AG04449 (cell line): ENCODE results near the gene FNDC3B.
A peak's percentile ranks its signal among the peaks of the same experiment; 100 is the strongest.

Experiments
- CTCF ChIA-PET: fragments of 350-600 bp; formaldehyde crosslinking; extraction: SDS; loops from one replicate; lab custom pipeline; 2021; ENCODE audit warnings: antibody characterized with exemption; lab: Yijun Ruan, JAX
- POLR2A ChIA-PET: fragments of 400-600, 350-600 bp; formaldehyde crosslinking; extraction: SDS; loops from one replicate; lab custom pipeline; 2020; ENCODE audit warnings: antibody characterized with exemption, inconsistent platforms; lab: Yijun Ruan, JAX
- DNase-seq: peaks from one replicate; pipeline ENCODE4 v3.0.0-alpha.2; 2010; ENCODE audit warnings: low read depth, low spot score
- H3K4me3 ChIP-seq: 2 replicates; pipeline ENCODE4 v1.5.1; 2011; ENCODE audit warnings: low read depth, mild to moderate bottlenecking, control low read depth, low read length
- CTCF ChIP-seq: IDR thresholded peaks from one replicate; pipeline ENCODE4 v1.5.1; 2011; ENCODE audit warnings: mild to moderate bottlenecking, moderate library complexity, low read length, control low read depth, inconsistent platforms; ENCODE audit not compliant: insufficient read depth; ENCODE audit errors: missing control alignments

FNDC3B gene

GRCh38 chr3:172280406-172281051 lies 241.2 kb downstream of the FNDC3B start:
- no peak for TF ChIP-seq CTCF
- DNase-seq, result peak; percentile 67
- CTCF ChIA-PET, result interaction anchor here (0.9 to 1.0 kb wide), 3 partner anchors 8 to 245 kb away, joined by 3 to 4 read pairs (median 4); no protein-coding TSS in a partner anchor
- H3K4me3 ChIP-seq, result no peak overlapping the region
- POLR2A ChIA-PET, result interaction anchor here (0.6 to 0.8 kb wide), 2 partner anchors 72 to 140 kb away, joined by 3 read pairs; no protein-coding TSS in a partner anchor

- DNase-seq, result no peak
- ChIA-PET CTCF (no interaction called here), POLR2A (no interaction called here)
- H3K4me3 ChIP-seq, result no peak overlapping the region
- no peak for TF ChIP-seq CTCF
Observed at GRCh38 chr3:172281884-172282283, 242.5 kb downstream of the FNDC3B start.

GRCh38 chr3:172282850-172283249 lies 243.5 kb downstream of the FNDC3B start:
- H3K4me3 ChIP-seq, result no peak overlapping the region
- POLR2A ChIA-PET, result no interaction called here
- CTCF ChIA-PET, result interaction anchor here (1.5 kb wide), 1 partner anchor 50 kb away, joined by 3 read pairs; no protein-coding TSS in a partner anchor
- no peak for TF ChIP-seq CTCF
- no peak for DNase-seq

- DNase-seq, result no peak
- POLR2A ChIA-PET, result no interaction called here
- no peak for TF ChIP-seq CTCF
- CTCF ChIA-PET, result interaction anchor here (1.5 kb wide), 1 partner anchor 49 kb away, joined by 3 read pairs; no protein-coding TSS in a partner anchor
- no peak overlapping the region for H3K4me3 ChIP-seq
Observed at GRCh38 chr3:172283841-172284357, 244.5 kb downstream of the FNDC3B start.

GRCh38 chr3:172285844-172286243 lies 246.5 kb downstream of the FNDC3B start:
- ChIA-PET POLR2A (no interaction called here), CTCF (interaction anchor here (1.2 kb wide), 1 partner anchor 9 kb away, joined by 4 read pairs; no protein-coding TSS in a partner anchor)
- peak; percentile 31 for DNase-seq
- no peak for TF ChIP-seq CTCF
- no peak overlapping the region for H3K4me3 ChIP-seq

- CTCF ChIA-PET, result interaction anchor here (1.2 to 1.3 kb wide), 2 partner anchors 8 to 11 kb away, joined by 3 to 4 read pairs; no protein-coding TSS in a partner anchor
- TF ChIP-seq CTCF, result no peak
- POLR2A ChIA-PET, result no interaction called here
- no peak for DNase-seq
- no peak overlapping the region for H3K4me3 ChIP-seq
Observed at GRCh38 chr3:172286548-172287148, 247.3 kb downstream of the FNDC3B start.
